K562 (cell line): Measurements from ENCODE around the gene MATK.

Experiments used
- CTCF ChIP-seq, 3 experiments: IDR thresholded peaks in 2 of 3; conservative IDR thresholded peaks in 1 of 3; 2 replicates each; pipeline ENCODE4 v1.5.1; 2011 to 2012; ENCODE audit warnings: low read length in 3 of 3, mild to moderate bottlenecking in 3 of 3, control low read depth in 2 of 3, improper control_type of control experiment in 1 of 3, inconsistent platforms in 1 of 3, low read depth in 1 of 3, mixed read lengths in 1 of 3, moderate library complexity in 1 of 3; ENCODE audit not compliant: insufficient read depth in 2 of 3
- E2F6 ChIP-seq, 2 experiments: IDR thresholded peaks; 2 replicates each; pipeline ENCODE4 v1.6.1; 2011; ENCODE audit warnings: borderline replicate concordance in 1 of 2, control low read depth in 1 of 2, low read depth in 1 of 2, low read length in 1 of 2, mild to moderate bottlenecking in 1 of 2, mixed read lengths in 1 of 2, moderate library complexity in 1 of 2; ENCODE audit not compliant: insufficient read depth in 1 of 2, insufficient read length in 1 of 2, poor library complexity in 1 of 2, severe bottlenecking in 1 of 2; ENCODE audit errors: extremely low read depth in 1 of 2
- IRF9 ChIP-seq: fragments of 450-650 bp; IDR thresholded peaks from 2 replicates; pipeline ENCODE4 v1.6.1; 2016; ENCODE audit warnings: missing biosample characterization, missing genetic modification characterization
- JUND ChIP-seq, 2 experiments: IDR thresholded peaks; 2 replicates in 1 of 2; 3 replicates in 1 of 2; pipeline ENCODE4 v1.6.1; 2011; ENCODE audit warnings: borderline replicate concordance in 2 of 2, low read depth in 2 of 2, low read length in 2 of 2, improper control_type of control experiment in 1 of 2, missing biosample characterization in 1 of 2, missing genetic modification characterization in 1 of 2, missing genetic modification reagents in 1 of 2
- NRF1 ChIP-seq, 2 experiments: fragments of 450-650 bp; IDR thresholded peaks in 1 of 2; conservative IDR thresholded peaks in 1 of 2; 2 replicates each; pipeline ENCODE4 v1.6.1; 2014; ENCODE audit warnings: mild to moderate bottlenecking in 2 of 2
- PHB2 ChIP-seq: fragments of 450-650 bp; IDR thresholded peaks from 2 replicates; pipeline ENCODE4 v1.6.1; 2017; ENCODE audit warnings: low read depth
- PHTF2 ChIP-seq: fragments of 250-450 bp; sonication (Bioruptor Pico); IDR thresholded peaks from 2 replicates; pipeline ENCODE4 v1.5.0; 2021; ENCODE audit warnings: mild to moderate bottlenecking
- PKNOX1 ChIP-seq: fragments of 450-650 bp; IDR thresholded peaks from 2 replicates; pipeline ENCODE4 v1.6.1; 2016
- POLR2B ChIP-seq: fragments of 450-650 bp; IDR thresholded peaks from 2 replicates; pipeline ENCODE4 v1.6.1; 2018; ENCODE audit warnings: low read depth; ENCODE audit not compliant: partially characterized antibody
- RFX5 ChIP-seq: IDR thresholded peaks from 2 replicates; pipeline ENCODE4 v1.6.1; 2011; ENCODE audit warnings: low read depth, mild to moderate bottlenecking, improper control_type of control experiment, low read length
- ZNF445 ChIP-seq: fragments of 250-450 bp; sonication (Bioruptor Pico); IDR thresholded peaks from 2 replicates; pipeline ENCODE4 v1.4.0; 2020; ENCODE audit warnings: low read depth, mild to moderate bottlenecking, moderate library complexity
- TF ChIP-seq, protein P1 (sequence below): fragments of 250-450 bp; sonication (Bioruptor Pico); IDR thresholded peaks from 2 replicates; pipeline ENCODE4 v1.8.0; 2021; ENCODE audit warnings: borderline replicate concordance, mild to moderate bottlenecking, moderate library complexity; ENCODE audit not compliant: poor library complexity, severe bottlenecking
- TF ChIP-seq, protein P2 (sequence below): sonication (generic); formaldehyde crosslinking; IDR thresholded peaks from 2 replicates; pipeline ENCODE4 v1.8.1; 2023; ENCODE audit warnings: mild to moderate bottlenecking, missing genetic modification reagents
- TF ChIP-seq, protein P3 (sequence below), 2 experiments: fragments of 450-650 bp; formaldehyde crosslinking in 1 of 2; IDR thresholded peaks; 2 replicates each; pipeline versions ENCODE4 v1.4.0 to v1.6.1; 2014 to 2020; ENCODE audit warnings: mild to moderate bottlenecking in 2 of 2, borderline replicate concordance in 1 of 2, low read depth in 1 of 2

- TF ChIP-seq NRF1 (conservative IDR thresholded peaks at IDR 0.05 in 1 of 2, IDR thresholded peaks at IDR 0.05 in 1 of 2) (no peak), IRF9 (tag) (no peak), JUND (IDR thresholded peaks at IDR 0.05; ENCODE audit: borderline replicate concordance, low read depth, low read length) (no peak), JUND (tag; IDR thresholded peaks at IDR 0.05; ENCODE audit: borderline replicate concordance, low read depth, low read length) (no peak), E2F6 (IDR thresholded peaks at IDR 0.05; ENCODE audit: borderline replicate concordance in 1 of 2, extremely low read depth in 1 of 2, insufficient read depth in 1 of 2, insufficient read length in 1 of 2, low read depth in 1 of 2, low read length in 1 of 2, poor library complexity in 1 of 2, severe bottlenecking in 1 of 2) (no peak), RFX5 (no peak), CTCF (IDR thresholded peaks at IDR 0.05 in 2 of 3, conservative IDR thresholded peaks at IDR 0.05 in 1 of 3; ENCODE audit: insufficient read depth in 2 of 3, low read depth in 1 of 3, low read length in 3 of 3) (no peak), PHB2 (no peak), POLR2B (no peak), PHTF2 (CRISPR knock-in tag) (no peak), PKNOX1 (no peak), ZNF445 (CRISPR knock-in tag) (no peak)
- TF ChIP-seq, protein P1, sequence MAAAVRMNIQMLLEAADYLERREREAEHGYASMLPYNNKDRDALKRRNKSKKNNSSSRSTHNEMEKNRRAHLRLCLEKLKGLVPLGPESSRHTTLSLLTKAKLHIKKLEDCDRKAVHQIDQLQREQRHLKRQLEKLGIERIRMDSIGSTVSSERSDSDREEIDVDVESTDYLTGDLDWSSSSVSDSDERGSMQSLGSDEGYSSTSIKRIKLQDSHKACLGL (CRISPR knock-in tag), result no peak
- TF ChIP-seq, protein P2, sequence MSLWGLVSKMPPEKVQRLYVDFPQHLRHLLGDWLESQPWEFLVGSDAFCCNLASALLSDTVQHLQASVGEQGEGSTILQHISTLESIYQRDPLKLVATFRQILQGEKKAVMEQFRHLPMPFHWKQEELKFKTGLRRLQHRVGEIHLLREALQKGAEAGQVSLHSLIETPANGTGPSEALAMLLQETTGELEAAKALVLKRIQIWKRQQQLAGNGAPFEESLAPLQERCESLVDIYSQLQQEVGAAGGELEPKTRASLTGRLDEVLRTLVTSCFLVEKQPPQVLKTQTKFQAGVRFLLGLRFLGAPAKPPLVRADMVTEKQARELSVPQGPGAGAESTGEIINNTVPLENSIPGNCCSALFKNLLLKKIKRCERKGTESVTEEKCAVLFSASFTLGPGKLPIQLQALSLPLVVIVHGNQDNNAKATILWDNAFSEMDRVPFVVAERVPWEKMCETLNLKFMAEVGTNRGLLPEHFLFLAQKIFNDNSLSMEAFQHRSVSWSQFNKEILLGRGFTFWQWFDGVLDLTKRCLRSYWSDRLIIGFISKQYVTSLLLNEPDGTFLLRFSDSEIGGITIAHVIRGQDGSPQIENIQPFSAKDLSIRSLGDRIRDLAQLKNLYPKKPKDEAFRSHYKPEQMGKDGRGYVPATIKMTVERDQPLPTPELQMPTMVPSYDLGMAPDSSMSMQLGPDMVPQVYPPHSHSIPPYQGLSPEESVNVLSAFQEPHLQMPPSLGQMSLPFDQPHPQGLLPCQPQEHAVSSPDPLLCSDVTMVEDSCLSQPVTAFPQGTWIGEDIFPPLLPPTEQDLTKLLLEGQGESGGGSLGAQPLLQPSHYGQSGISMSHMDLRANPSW (CRISPR knock-in tag), result no peak
- TF ChIP-seq, protein P3, sequence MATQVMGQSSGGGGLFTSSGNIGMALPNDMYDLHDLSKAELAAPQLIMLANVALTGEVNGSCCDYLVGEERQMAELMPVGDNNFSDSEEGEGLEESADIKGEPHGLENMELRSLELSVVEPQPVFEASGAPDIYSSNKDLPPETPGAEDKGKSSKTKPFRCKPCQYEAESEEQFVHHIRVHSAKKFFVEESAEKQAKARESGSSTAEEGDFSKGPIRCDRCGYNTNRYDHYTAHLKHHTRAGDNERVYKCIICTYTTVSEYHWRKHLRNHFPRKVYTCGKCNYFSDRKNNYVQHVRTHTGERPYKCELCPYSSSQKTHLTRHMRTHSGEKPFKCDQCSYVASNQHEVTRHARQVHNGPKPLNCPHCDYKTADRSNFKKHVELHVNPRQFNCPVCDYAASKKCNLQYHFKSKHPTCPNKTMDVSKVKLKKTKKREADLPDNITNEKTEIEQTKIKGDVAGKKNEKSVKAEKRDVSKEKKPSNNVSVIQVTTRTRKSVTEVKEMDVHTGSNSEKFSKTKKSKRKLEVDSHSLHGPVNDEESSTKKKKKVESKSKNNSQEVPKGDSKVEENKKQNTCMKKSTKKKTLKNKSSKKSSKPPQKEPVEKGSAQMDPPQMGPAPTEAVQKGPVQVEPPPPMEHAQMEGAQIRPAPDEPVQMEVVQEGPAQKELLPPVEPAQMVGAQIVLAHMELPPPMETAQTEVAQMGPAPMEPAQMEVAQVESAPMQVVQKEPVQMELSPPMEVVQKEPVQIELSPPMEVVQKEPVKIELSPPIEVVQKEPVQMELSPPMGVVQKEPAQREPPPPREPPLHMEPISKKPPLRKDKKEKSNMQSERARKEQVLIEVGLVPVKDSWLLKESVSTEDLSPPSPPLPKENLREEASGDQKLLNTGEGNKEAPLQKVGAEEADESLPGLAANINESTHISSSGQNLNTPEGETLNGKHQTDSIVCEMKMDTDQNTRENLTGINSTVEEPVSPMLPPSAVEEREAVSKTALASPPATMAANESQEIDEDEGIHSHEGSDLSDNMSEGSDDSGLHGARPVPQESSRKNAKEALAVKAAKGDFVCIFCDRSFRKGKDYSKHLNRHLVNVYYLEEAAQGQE (IDR thresholded peaks at IDR 0.05; ENCODE audit: borderline replicate concordance), result no peak
- TF ChIP-seq, protein P3 (CRISPR knock-in tag; IDR thresholded peaks at IDR 0.05; ENCODE audit: low read depth), result no peak
These were observed 22.4 kb upstream of the MATK start for GRCh38 chr19:3808420-3809143.
